ENCODE data around the gene SLC39A7.

DNA sequence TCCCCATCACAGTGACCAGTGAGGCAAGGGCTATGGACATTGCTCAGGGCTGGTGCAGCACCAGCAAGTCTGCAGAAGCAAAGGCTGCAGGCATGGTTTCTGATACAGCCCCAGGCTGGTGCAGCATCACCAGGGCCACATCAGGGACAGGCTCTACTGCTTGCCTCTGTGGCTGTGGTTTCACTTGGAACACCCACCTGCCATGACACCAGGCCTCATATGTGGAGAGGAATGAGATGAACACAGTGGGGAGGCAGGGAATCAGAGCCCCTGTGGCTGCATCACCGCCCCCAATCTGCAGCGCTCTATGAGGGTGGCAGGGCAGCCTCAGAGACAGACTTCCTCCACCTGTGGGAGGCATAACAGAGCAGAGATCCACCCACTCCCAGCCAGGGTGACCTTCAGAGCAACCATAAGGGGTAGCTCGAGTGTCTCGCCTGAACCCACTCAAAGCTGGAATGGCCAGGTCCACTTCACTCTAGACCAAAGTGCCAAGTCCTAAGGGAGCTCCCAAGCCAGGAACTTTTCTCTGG is 15.5 kb downstream of the SLC39A7 start:
- TF ChIP-seq, protein P1, sequence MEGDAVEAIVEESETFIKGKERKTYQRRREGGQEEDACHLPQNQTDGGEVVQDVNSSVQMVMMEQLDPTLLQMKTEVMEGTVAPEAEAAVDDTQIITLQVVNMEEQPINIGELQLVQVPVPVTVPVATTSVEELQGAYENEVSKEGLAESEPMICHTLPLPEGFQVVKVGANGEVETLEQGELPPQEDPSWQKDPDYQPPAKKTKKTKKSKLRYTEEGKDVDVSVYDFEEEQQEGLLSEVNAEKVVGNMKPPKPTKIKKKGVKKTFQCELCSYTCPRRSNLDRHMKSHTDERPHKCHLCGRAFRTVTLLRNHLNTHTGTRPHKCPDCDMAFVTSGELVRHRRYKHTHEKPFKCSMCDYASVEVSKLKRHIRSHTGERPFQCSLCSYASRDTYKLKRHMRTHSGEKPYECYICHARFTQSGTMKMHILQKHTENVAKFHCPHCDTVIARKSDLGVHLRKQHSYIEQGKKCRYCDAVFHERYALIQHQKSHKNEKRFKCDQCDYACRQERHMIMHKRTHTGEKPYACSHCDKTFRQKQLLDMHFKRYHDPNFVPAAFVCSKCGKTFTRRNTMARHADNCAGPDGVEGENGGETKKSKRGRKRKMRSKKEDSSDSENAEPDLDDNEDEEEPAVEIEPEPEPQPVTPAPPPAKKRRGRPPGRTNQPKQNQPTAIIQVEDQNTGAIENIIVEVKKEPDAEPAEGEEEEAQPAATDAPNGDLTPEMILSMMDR (conservative IDR thresholded peaks at IDR 0.05 in 1 of 2, IDR thresholded peaks at IDR 0.05 in 1 of 2; ENCODE audit: extremely low read depth in 1 of 2, insufficient read depth in 1 of 2, low read depth in 1 of 2, low read length in 2 of 2), result no peak
- TF ChIP-seq EZH2 (IDR thresholded peaks at IDR 0.05; ENCODE audit: borderline replicate concordance, low read length), result no peak

Measured in mammary epithelial cell (primary cell).